HUES48 (cell line): ENCODE results near the gene ARHGEF19.
"Not testable (repeated sequence)": the region's sequence is repeated elsewhere in the genome, so short reads cannot be mapped to it uniquely, and the experiment has no call there.

Source experiments
- H3K27ac ChIP-seq: one replicate; pipeline ENCODE4 v1.7.0; 2013; ENCODE audit warnings: low read depth, low read length, inconsistent platforms
- H3K27me3 ChIP-seq: 2 replicates; pipeline ENCODE4 v1.6.1; 2013; ENCODE audit warnings: mild to moderate bottlenecking, low read length; ENCODE audit not compliant: control insufficient read depth, insufficient read depth
- H3K36me3 ChIP-seq: 2 replicates; pipeline ENCODE4 v1.6.1; 2013; ENCODE audit warnings: low read length; ENCODE audit not compliant: control insufficient read depth, insufficient read depth
- H3K4me1 ChIP-seq: 2 replicates; pipeline ENCODE4 v1.6.1; 2013; ENCODE audit warnings: mild to moderate bottlenecking, low read length; ENCODE audit not compliant: control insufficient read depth, insufficient read depth
- H3K4me3 ChIP-seq: 2 replicates; pipeline ENCODE4 v1.5.1; 2013; ENCODE audit warnings: mild to moderate bottlenecking, low read depth, low read length
- H3K9ac ChIP-seq: 2 replicates; pipeline ENCODE4 v1.6.1; 2013; ENCODE audit warnings: mild to moderate bottlenecking, low read depth, low read length, moderate library complexity
- H3K9me3 ChIP-seq: 2 replicates; pipeline ENCODE4 v1.6.1; 2013; ENCODE audit warnings: low read length; ENCODE audit not compliant: control insufficient read depth, insufficient read depth

Gene ARHGEF19

GRCh38 chr1:16170283-16170673 is 42.2 kb downstream of the ARHGEF19 start:
- Histone ChIP-seq H3K27ac (no peak overlapping the region), H3K9ac (no peak overlapping the region), H3K9me3 (no peaks in the 10 kb centered on the region), H3K27me3 (no peaks in the 10 kb centered on the region), H3K36me3 (no peaks in the 10 kb centered on the region), H3K4me3 (no peak overlapping the region), H3K4me1 (peaks cover 16% of the 10 kb centered on the region)

GRCh38 chr1:16168622-16169360 is 43.7 kb downstream of the ARHGEF19 start:
- Histone ChIP-seq H3K4me3 (no peak overlapping the region), H3K9ac (no peak overlapping the region), H3K36me3 (no peaks in the 10 kb centered on the region), H3K27ac (peak overlapping the region; percentile 20), H3K9me3 (no peaks in the 10 kb centered on the region), H3K27me3 (no peaks in the 10 kb centered on the region), H3K4me1 (peaks cover 22% of the 10 kb centered on the region)

DNA sequence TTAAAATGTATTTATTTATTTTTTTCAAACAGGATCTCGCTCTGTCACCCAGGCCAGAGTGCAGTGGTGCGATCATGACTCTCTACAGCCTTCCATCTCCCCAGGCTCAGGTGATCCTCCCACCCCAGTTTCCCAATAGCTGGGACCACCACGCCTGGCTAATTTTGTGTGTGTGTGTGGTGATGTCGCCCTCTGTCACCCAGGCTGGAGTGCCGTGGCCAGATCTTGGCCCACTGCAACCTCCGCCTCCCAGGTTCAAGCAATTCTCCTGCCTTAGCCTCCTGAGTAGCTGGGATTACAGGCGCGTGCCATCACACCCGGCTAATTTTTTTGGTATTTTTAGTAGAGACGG is 44.3 kb downstream of the ARHGEF19 start:
- H3K4me3 ChIP-seq: peak overlapping the region; percentile 63; the same call in 1 of the 2 replicates
- H3K9me3 ChIP-seq, H3K9ac ChIP-seq, H3K27me3 ChIP-seq, H3K36me3 ChIP-seq: not testable (repeated sequence)
- H3K4me1 ChIP-seq: peaks cover 22% of the 10 kb centered on the region
- H3K27ac ChIP-seq: peak overlapping the region; percentile 42

GRCh38 chr1:16167331-16168143 is 44.9 kb downstream of the ARHGEF19 start:
- Histone ChIP-seq H3K9me3 (no peaks in the 10 kb centered on the region), H3K4me1 (peaks cover 27% of the 10 kb centered on the region), H3K9ac (peak overlapping the region; percentile 50; the same call in 1 of the 2 replicates), H3K4me3 (peak overlapping the region; percentile 63), H3K27ac (peak overlapping the region; percentile 88), H3K36me3 (no peaks in the 10 kb centered on the region), H3K27me3 (no peaks in the 10 kb centered on the region)

DNA sequence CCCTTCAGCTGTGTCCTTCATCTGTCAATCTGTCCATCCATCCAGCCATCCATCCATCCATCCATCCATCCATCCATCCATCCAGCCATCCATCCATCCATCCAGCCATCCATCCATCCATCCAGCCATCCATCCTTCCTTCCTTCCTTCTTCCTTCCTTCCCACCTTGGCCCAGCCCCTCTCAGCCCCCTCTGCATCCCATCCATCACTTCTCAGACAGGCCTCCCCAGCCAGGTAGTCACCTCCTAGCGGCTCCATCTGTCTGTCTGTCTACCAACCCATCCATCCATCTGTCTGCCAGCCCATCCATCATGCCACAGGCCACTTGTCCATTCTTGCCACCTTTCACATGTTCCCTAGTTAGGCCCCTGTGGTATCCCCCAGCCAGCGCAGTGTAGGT is 46.3 kb downstream of the ARHGEF19 start:
- Histone ChIP-seq H3K4me3 (no peak overlapping the region), H3K27me3 (peaks cover 8% of the 10 kb centered on the region; the same call in 1 of the 2 replicates), H3K9me3 (no peaks in the 10 kb centered on the region), H3K4me1 (peaks cover 36% of the 10 kb centered on the region), H3K36me3 (no peaks in the 10 kb centered on the region), H3K27ac (no peak overlapping the region), H3K9ac (no peak overlapping the region)

GRCh38 chr1:16165548-16165947 is 46.9 kb downstream of the ARHGEF19 start:
- Histone ChIP-seq H3K4me3 (no peak overlapping the region), H3K36me3 (no peaks in the 10 kb centered on the region), H3K27me3 (peaks cover 8% of the 10 kb centered on the region; the same call in 1 of the 2 replicates), H3K9ac (no peak overlapping the region), H3K9me3 (no peaks in the 10 kb centered on the region), H3K27ac (no peak overlapping the region), H3K4me1 (peaks cover 36% of the 10 kb centered on the region)

DNA sequence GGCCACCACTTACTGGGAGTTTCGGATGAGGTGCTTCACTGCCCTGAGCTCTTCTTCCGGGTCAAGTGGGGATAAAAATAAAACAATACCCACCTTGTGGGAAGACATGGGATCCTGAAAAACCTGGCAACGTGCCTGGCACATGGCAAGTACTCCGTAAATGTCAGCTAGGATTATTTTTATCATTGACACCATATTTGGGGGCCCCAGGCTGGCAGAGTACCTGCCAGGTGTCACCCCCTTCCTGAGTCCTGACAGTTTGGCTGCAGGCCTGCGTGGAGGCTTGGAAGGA is 47.4 kb downstream of the ARHGEF19 start:
- Histone ChIP-seq H3K36me3 (no peaks in the 10 kb centered on the region), H3K4me3 (no peak overlapping the region), H3K9ac (no peak overlapping the region), H3K4me1 (peaks cover 36% of the 10 kb centered on the region), H3K27ac (peak overlapping the region; percentile 72), H3K9me3 (no peaks in the 10 kb centered on the region), H3K27me3 (peaks cover 8% of the 10 kb centered on the region; the same call in 1 of the 2 replicates)

DNA sequence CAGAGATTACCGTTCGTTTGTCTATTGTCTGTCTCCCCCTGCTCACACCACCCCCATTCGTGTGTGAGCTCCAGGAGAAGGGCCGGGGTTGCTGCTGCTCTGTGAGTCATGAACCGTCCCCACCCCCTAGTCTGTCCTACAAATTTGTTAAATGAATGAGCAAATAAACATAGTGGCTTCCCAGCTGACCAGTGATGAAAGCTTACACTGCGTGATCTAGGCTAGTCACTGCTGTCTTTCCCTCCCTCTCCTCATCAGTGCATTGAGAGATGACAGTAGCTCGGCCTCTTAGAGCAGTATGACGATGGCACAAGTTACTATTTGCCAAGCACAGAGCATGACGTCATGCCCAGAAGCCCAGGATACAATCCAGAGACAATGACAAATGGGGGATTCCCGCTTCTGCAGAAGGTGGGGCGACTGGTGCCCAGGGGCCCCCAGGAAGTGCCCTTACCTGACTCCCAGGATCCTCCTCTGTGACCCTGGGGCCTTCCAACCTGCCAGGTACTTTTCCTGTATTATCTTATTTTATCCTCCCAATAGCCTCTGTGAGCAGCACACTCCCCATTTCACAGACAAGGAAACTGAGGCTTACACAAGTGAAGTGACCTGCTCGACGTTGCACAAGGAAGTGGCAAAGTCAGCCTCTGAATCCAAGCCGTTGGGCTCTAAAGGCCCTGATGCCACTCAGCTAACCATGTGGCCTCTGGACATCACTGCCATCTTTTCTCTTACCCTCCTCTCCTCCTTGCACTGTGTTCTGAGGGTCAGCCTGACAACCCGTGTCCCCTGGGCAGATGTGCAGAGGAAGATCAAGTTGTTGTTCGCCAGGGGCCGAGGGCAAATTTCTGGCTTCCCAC is 48.0 kb downstream of the ARHGEF19 start:
- Histone ChIP-seq H3K27me3 (peaks cover 8% of the 10 kb centered on the region; the same call in 1 of the 2 replicates), H3K36me3 (no peaks in the 10 kb centered on the region), H3K27ac (peak overlapping the region; percentile 72), H3K9ac (no peak overlapping the region), H3K4me1 (peaks cover 36% of the 10 kb centered on the region), H3K9me3 (no peaks in the 10 kb centered on the region), H3K4me3 (no peak overlapping the region)

GRCh38 chr1:16163608-16164212 is 48.7 kb downstream of the ARHGEF19 start:
- H3K4me3 ChIP-seq, H3K27me3 ChIP-seq, H3K9me3 ChIP-seq, H3K36me3 ChIP-seq, H3K9ac ChIP-seq: not testable (repeated sequence)
- Histone ChIP-seq H3K27ac (peak overlapping the region; percentile 72), H3K4me1 (peaks cover 31% of the 10 kb centered on the region)

DNA sequence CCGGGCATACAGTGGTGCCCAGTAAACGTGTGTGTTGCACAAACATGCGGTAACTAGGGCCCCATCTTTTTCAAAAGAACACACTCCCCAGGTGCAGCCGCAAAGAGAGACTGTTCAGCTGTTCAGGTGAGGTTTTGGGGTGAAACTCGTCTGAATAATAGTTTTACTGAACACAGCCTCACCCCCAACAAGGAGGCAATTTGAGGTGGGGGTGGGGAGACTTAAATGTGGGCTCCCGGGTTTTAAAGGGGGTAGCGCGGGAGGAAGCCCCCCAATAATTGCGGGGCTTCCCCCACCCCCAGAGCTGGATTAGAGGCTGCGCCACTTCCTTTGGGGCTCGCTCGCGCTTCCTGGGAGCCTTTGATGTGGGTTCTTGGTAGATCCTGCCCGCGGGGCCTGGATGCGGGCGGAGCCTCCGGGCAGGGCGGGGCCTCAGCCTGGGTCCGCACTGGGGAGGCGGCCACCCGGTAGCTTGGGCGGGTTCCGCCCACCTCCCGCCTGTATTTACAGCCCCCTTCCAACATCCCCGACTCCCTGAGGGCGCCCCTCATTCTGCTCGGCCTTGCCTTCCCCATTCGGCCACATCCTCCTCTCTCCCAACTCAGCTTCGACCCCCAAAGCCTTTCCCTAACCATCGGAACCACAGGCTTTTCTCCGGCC is 50.2 kb downstream of the ARHGEF19 start:
- Histone ChIP-seq H3K27ac (peak overlapping the region; percentile 37), H3K4me1 (peaks cover 24% of the 10 kb centered on the region), H3K36me3 (no peaks in the 10 kb centered on the region), H3K4me3 (peak overlapping the region; percentile 53), H3K9ac (no peak overlapping the region), H3K9me3 (no peaks in the 10 kb centered on the region), H3K27me3 (peaks cover 18% of the 10 kb centered on the region)
